BLaER1 (cell line): ENCODE results near the gene PLEKHA5.
"Not testable (repeated sequence)": the region's sequence is repeated elsewhere in the genome, so short reads cannot be mapped to it uniquely, and the experiment has no call there.

Experiments
- H3K27ac ChIP-seq: shearing (Covaris generic); formaldehyde crosslinking; 2 replicates; pipeline ENCODE4 v1.8.1; 2022
- H3K27me3 ChIP-seq: shearing (Covaris generic); formaldehyde crosslinking; 2 replicates; pipeline ENCODE4 v1.8.1; 2022
- H3K36me3 ChIP-seq: shearing (Covaris generic); formaldehyde crosslinking; 2 replicates; pipeline ENCODE4 v1.8.1; 2022
- H3K4me1 ChIP-seq: shearing (Covaris generic); formaldehyde crosslinking; 2 replicates; pipeline ENCODE4 v1.8.1; 2022
- H3K4me2 ChIP-seq: shearing (Covaris generic); formaldehyde crosslinking; 2 replicates; pipeline ENCODE4 v1.8.1; 2022
- H3K4me3 ChIP-seq: shearing (Covaris generic); formaldehyde crosslinking; 2 replicates; pipeline ENCODE4 v1.8.1; 2022
- H3K9ac ChIP-seq: shearing (Covaris generic); formaldehyde crosslinking; 2 replicates; pipeline ENCODE4 v1.8.1; 2022
- H3K9me3 ChIP-seq: shearing (Covaris generic); formaldehyde crosslinking; 2 replicates; pipeline ENCODE4 v1.8.1; 2022
- H4K20me1 ChIP-seq: shearing (Covaris generic); formaldehyde crosslinking; 2 replicates; pipeline ENCODE4 v1.8.1; 2022
- Cebpa-rat ChIP-seq: shearing (Covaris generic); IDR thresholded peaks from 2 replicates; pipeline ENCODE4 v1.8.1; 2022

The PLEKHA5 gene

DNA sequence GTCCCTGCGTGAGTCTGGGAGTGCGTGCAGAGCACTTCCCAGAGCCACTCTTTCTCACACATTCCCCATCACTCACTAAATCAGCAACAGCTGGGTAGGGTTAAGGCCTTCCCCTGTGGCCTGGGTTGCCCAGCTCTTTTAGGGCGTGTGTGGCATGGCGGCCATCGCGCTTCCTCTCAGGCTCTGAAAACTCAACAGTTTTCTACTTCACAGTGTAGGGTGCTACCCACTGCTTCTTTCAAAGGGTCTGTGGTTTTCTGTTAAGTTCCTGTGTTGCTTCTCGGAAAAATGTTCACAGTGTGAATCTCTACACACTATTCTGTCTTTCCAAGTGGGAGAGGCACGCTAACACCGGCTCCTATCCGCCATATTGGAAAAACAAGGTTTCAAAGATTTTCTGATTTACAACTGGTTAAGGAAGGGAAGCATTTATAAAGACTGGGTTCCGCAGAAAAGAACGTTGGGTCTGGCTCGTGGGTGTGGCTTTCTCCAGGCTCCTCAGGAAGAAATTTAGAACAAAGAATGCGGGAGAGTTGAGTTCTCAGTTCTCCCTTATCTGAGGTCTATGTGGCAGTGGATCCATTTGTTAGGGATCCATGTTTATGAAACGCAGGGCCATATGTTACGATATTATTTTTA lies 274.8 kb downstream of the PLEKHA5 start:
- peaks cover 7% of the 10 kb centered on the region; the same call in 1 of the 2 replicates for H3K9me3 ChIP-seq
- no peaks in the 10 kb centered on the region for H3K36me3 ChIP-seq
- no peak for TF ChIP-seq Cebpa-rat
- H3K4me3 ChIP-seq: no peak overlapping the region
- H3K4me1 ChIP-seq: no peaks in the 10 kb centered on the region
- H3K27me3 ChIP-seq: no peaks in the 10 kb centered on the region
- no peak overlapping the region for H3K4me2 ChIP-seq
- no peak overlapping the region for H3K9ac ChIP-seq
- no peaks in the 10 kb centered on the region for H4K20me1 ChIP-seq
- no peak overlapping the region for H3K27ac ChIP-seq

DNA sequence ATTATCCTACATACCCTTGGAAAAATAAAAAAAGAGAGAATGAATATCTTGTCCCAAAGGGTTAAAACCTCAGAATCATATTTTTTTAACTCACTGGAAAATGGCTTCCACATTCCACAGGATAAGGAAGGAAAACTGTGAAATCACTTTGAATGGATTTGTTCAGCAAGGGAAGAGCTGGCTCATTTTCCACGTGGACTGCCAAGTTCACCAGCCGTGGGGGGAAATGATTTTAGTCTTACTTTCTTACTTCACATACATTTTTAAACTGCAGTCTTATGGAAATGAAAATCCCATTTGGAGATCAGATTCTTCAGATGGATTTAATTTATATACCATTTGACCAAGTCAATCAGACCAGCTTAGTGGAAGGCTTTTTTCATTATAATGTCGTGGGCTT lies 279.8 kb downstream of the PLEKHA5 start:
- Histone ChIP-seq H3K27me3 (no peaks in the 10 kb centered on the region), H3K27ac (no peak overlapping the region), H3K4me2 (no peak overlapping the region), H3K9me3 (0 out of 2 replicates have a peak, but pooled peaks cover under 1% of the 10 kb centered on the region), H3K36me3 (no peaks in the 10 kb centered on the region), H4K20me1 (no peaks in the 10 kb centered on the region), H3K9ac (no peak overlapping the region), H3K4me1 (no peaks in the 10 kb centered on the region), H3K4me3 (no peak overlapping the region)
- TF ChIP-seq Cebpa-rat: no peak

DNA sequence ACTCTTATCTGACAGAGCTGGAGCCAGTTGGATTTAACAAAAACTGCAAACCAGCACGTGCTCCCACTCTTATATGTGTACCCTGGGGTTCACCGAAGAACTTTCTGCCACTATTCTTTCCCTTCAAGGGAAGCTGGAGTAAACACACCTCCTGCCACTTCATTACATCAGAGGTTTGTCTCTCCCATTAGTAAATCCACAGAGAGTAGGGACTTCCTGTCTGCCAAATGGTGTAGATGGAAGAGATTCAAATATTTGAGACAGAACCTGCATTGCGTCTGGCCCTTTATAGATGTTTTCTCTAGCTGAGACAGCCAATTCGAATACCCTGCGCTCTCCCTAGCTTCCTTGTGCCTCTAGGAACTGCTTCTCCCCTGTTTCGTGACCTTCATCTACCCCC lies 280.7 kb downstream of the PLEKHA5 start:
- H3K27me3 ChIP-seq: no peaks in the 10 kb centered on the region
- no peak overlapping the region for H3K27ac ChIP-seq
- no peak for TF ChIP-seq Cebpa-rat
- H4K20me1 ChIP-seq: no peaks in the 10 kb centered on the region
- H3K36me3 ChIP-seq: no peaks in the 10 kb centered on the region
- no peak overlapping the region for H3K9ac ChIP-seq
- no peak overlapping the region for H3K4me3 ChIP-seq
- H3K4me2 ChIP-seq: no peak overlapping the region
- H3K9me3 ChIP-seq: no peaks in the 10 kb centered on the region
- no peaks in the 10 kb centered on the region for H3K4me1 ChIP-seq

DNA sequence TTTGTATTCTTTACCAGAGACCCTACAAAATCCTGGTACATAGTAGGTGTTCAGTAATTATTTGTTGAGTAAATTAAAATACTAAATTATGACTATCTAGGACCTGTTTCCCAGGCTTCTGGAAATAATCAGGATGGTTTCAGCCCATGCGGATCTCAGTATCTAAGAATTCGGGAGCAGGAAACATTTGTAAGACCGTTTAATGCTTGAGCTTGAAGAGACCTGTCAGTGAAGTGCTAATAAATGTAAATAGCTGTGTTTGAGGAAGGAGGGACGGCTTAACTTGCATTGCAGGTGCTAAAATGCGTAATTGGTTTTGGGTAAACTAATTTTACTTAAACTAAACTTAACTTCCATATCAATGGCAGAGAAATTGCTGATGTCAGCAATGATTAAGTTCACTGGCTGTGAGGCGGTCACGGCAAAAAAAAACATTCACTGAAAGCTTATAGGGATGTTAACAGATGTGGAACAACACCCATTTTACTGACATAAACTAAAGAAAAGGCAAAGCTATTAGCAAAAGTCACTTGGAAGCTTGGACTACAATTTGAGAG lies 281.2 kb downstream of the PLEKHA5 start:
- TF ChIP-seq Cebpa-rat: no peak
- Histone ChIP-seq H3K4me2 (no peak overlapping the region), H3K36me3 (no peaks in the 10 kb centered on the region), H3K27ac (no peak overlapping the region), H3K9ac (no peak overlapping the region), H4K20me1 (no peaks in the 10 kb centered on the region), H3K4me3 (no peak overlapping the region), H3K9me3 (no peaks in the 10 kb centered on the region), H3K4me1 (no peaks in the 10 kb centered on the region), H3K27me3 (no peaks in the 10 kb centered on the region)

DNA sequence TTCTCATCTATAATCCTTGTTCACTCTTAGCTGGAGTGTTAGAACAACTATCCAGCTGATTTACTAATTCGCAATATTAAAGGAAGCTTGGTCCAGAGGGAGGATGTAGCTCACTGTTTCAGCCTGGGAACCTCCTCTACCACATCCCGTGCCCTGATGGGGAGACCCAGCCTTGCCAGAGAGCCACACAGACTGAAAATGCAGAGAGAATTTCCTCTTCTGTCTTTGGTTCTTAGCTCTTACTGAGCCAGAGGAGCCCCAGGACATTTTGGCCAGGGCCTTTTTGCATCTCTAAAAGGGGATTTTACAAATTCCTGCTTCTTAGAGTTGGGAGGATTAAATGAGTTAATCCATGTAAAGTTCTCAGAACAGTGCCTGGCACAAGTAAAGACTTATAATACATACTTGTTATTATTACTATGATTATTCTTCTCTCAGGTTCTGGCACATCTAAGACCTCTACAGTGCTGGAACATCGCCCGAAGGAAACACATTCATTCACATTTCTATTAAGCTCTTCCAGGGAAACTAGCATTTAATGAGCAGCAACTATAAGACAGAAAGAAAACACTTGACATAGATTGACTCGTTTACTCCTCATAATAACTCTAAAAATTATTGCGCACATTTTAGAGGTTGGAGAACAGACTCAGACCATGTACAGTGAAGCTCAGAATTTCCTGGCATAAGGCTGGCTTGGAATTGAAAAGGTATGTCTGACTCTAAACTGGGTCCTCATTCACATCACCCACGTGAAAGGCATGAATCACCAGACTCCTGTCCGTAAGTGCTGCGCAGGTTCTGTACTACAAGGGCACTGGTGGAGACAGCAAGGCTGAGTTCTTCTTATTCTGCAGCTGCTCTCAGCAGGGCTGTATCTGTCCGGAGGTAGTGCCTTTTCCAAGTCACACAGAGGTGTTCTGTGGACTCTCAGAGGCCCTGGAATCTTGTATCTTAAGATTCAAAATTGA lies 282.0 kb downstream of the PLEKHA5 start:
- Histone ChIP-seq H3K4me1 (no peaks in the 10 kb centered on the region), H3K9ac (no peak overlapping the region), H3K9me3 (no peaks in the 10 kb centered on the region), H3K4me2 (no peak overlapping the region), H3K27me3 (no peaks in the 10 kb centered on the region), H4K20me1 (no peaks in the 10 kb centered on the region), H3K36me3 (no peaks in the 10 kb centered on the region), H3K4me3 (no peak overlapping the region), H3K27ac (no peak overlapping the region)
- TF ChIP-seq Cebpa-rat: no peak

DNA sequence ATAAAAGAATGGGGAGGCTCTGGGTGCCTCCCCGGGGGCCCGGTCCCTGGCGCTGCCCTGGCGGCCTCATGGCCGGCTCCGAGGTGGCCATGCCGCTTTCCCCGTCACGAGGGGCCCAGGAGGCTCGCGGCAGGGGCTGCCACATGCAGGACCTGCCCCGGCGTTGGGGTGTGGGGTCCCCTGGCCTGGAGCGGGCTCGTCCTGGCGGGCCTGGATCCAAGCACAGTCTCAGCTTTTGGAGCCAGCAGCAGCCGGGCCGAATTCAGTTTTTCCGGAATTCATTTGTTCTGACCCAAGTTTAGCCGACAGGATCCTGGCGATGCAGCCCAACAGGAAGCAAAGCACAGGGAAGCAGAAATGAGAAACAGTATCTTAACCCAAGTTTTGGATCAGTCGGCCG lies 283.3 kb downstream of the PLEKHA5 start:
- Histone ChIP-seq H3K9me3 (no peaks in the 10 kb centered on the region), H3K9ac (no peak overlapping the region), H4K20me1 (no peaks in the 10 kb centered on the region), H3K27ac (no peak overlapping the region), H3K36me3 (no peaks in the 10 kb centered on the region), H3K4me2 (no peak overlapping the region), H3K27me3 (no peaks in the 10 kb centered on the region), H3K4me1 (no peaks in the 10 kb centered on the region), H3K4me3 (no peak overlapping the region)
- TF ChIP-seq Cebpa-rat: no peak

DNA sequence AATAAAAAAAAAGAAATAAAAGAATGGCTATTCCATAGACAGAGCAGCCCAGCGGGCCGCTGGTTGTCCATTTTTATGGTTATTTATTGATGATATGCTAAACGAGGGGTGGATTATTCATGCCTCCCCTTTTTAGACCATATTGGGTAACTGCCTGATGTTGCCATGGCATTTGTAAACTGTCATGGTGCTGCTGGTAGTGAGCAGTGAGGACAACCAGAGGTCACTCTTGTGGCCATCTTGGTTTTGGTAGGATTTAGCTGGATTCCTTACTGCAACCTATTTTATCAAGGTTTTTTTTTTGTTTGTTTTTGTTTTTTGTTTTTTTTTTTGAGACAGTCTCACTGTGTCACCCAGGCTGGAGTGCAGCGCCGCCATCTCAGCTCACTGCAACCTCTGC lies 284.0 kb downstream of the PLEKHA5 start:
- H3K4me1 ChIP-seq, H3K9ac ChIP-seq, H3K27me3 ChIP-seq, H3K27ac ChIP-seq, H3K4me2 ChIP-seq, H3K4me3 ChIP-seq, H3K36me3 ChIP-seq, H4K20me1 ChIP-seq, H3K9me3 ChIP-seq: not testable (repeated sequence)

DNA sequence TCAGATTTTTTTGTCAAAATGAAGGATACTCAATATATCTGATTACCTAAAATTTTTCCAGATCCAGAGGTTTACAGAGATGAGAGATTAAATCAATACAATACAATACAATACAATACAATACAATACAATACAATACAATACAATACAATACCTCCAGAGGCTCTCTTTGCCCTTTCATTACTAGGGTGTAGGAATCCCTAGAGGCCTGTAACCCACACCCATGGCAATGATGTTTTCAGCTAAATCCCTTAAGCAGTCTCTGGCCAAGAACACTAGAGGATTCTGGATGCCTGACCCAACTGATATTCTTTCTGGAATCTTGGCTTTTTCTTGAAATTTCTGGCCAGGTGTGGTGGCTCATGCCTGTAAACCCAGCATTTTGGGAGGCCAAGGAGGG lies 286.0 kb downstream of the PLEKHA5 start:
- TF ChIP-seq Cebpa-rat: no peak
- Histone ChIP-seq H3K9ac (no peak overlapping the region), H3K9me3 (no peaks in the 10 kb centered on the region), H3K4me2 (no peak overlapping the region), H3K4me3 (no peak overlapping the region), H3K4me1 (no peaks in the 10 kb centered on the region), H3K27me3 (no peaks in the 10 kb centered on the region), H3K36me3 (no peaks in the 10 kb centered on the region), H4K20me1 (no peaks in the 10 kb centered on the region), H3K27ac (no peak overlapping the region)

DNA sequence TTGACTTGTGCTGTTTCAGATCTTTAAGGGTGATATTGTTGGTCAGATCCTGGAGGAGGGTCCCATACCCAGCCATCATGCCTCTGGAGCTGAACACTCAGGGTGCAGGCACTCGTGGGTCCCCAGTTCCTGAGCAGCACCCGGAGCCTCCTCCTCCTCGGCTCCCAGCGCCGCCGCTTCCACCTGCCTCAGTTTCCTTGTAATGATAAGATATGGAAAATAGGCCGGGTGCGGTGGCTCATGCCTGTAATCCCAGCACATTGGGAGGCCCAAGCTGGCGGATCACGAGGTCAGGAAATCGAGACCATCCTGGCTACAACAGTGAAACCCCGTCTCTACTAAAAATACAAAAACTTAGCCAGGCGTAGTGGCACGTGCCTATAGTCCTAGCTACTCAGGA lies 289.6 kb downstream of the PLEKHA5 start:
- H4K20me1 ChIP-seq: no peaks in the 10 kb centered on the region
- no peak overlapping the region for H3K9ac ChIP-seq
- H3K4me1 ChIP-seq: peaks cover 7% of the 10 kb centered on the region; the same call in 1 of the 2 replicates
- no peak overlapping the region for H3K4me3 ChIP-seq
- no peaks in the 10 kb centered on the region for H3K36me3 ChIP-seq
- H3K27ac ChIP-seq: no peak overlapping the region
- no peaks in the 10 kb centered on the region for H3K27me3 ChIP-seq
- H3K4me2 ChIP-seq: no peak overlapping the region
- TF ChIP-seq Cebpa-rat: no peak
- H3K9me3 ChIP-seq: no peaks in the 10 kb centered on the region
